Kidney (tissue), 14 donors: ENCODE results near the gene SORCS2. TPM values are rescaled to one million over a fixed set of nuclear protein-coding genes. Genes with fewer than 3 reads are reported as not detected.

Experiments
- DNase-seq, 5 donors: peaks; one replicate each; pipeline ENCODE4 v3.0.0-alpha.2; 2013 to 2020
- FAIRE-seq: peaks from 2 replicates; lab custom pipeline; 2012; peaks lifted over from hg19 to GRCh38; lab: Jason Lieb, UNC
- H3K27ac ChIP-seq, 2 donors: one replicate each; pipeline ENCODE4 v1.7.0; 2013; ENCODE audit warnings: low read depth in 2 of 2, low read length in 2 of 2, inconsistent platforms in 1 of 2
- H3K27me3 ChIP-seq: one replicate; pipeline ENCODE4 v1.7.1; 2013; ENCODE audit warnings: low read length, inconsistent platforms; ENCODE audit not compliant: control insufficient read depth, insufficient read depth
- H3K36me3 ChIP-seq, 3 donors: one replicate each; pipeline versions ENCODE4 v1.7.0 to v1.7.1; 2013; ENCODE audit warnings: low read length in 3 of 3, control low read depth in 1 of 3, inconsistent platforms in 1 of 3; ENCODE audit not compliant: insufficient read depth in 3 of 3, control insufficient read depth in 2 of 3
- H3K4me1 ChIP-seq, 3 donors: one replicate each; pipeline versions ENCODE4 v1.7.0 to v1.7.1; 2013; ENCODE audit warnings: low read length in 3 of 3, inconsistent platforms in 1 of 3, low read depth in 1 of 3; ENCODE audit not compliant: control insufficient read depth in 2 of 3, insufficient read depth in 2 of 3
- H3K4me3 ChIP-seq, 3 donors: one replicate each; pipeline versions ENCODE4 v1.7.0 to v1.8.1; 2013; ENCODE audit warnings: low read length in 3 of 3, control low read depth in 1 of 3, inconsistent platforms in 1 of 3
- H3K9ac ChIP-seq, 3 donors: one replicate each; pipeline versions ENCODE4 v1.7.0 to v1.7.1; 2013; ENCODE audit warnings: low read length in 3 of 3, control low read depth in 1 of 3, inconsistent platforms in 1 of 3
- H3K9me3 ChIP-seq, 3 donors: one replicate each; pipeline versions ENCODE4 v1.7.0 to v1.7.1; 2013; ENCODE audit warnings: low read length in 3 of 3, control low read depth in 1 of 3, inconsistent platforms in 1 of 3; ENCODE audit not compliant: control insufficient read depth in 2 of 3, insufficient read depth in 1 of 3
- CTCF ChIP-seq: IDR thresholded peaks from 3 replicates; pipeline ENCODE4 v1.5.1; 2012; ENCODE audit warnings: mild to moderate bottlenecking, moderate library complexity, borderline replicate concordance; ENCODE audit not compliant: insufficient read depth; ENCODE audit errors: extremely low read depth
- intact Hi-C: fragments of 100-400 bp; cut with DNase I; formaldehyde crosslinking; loops from one replicate; pipeline ENCODE4 v1.11.1; 2022
- polyA plus RNA-seq: library from polyadenylated mRNA; stranded (reverse); fragments of 350-450 nt; fragmentation: Illumina TruSeq; extraction: RNeasy Lipid Tissue Mini Kit (QIAGEN cat#74804); gene quantifications from one replicate; pipeline ENCODE4 v1.2.3, GENCODE V29; 2014; ENCODE audit warnings: low read depth, low replicate concordance; ENCODE audit not compliant: insufficient read depth
- total RNA-seq: library from RNA; stranded (reverse); fragmentation: NEBNext Ultra II Directional; extraction: Animal tissue kit (Norgen Biotek cat#: 25700); gene quantifications from one replicate; pipeline ENCODE4 v1.2.1, GENCODE V29; 2021
- donor health status: control.
- donor health status: control.
- donor health status: control.
- donor health status: control.
- donor health status: control.
- donor health status: DM: yes; HTN: yes; CAD: no.
- donor health status: Normal renal cell carcinoma (clear cell type).

The SORCS2 gene
- total and polyA plus RNA-seq, 2 donors from 2014 or later, result 6.1 to 9.1 TPM

GRCh38 chr4:7463566-7464258, 271.4 kb downstream of the SORCS2 start:
- no peaks in the 10 kb centered on the region for H3K4me1 ChIP-seq
- H3K9ac ChIP-seq, result no peak overlapping the region
- H3K36me3 ChIP-seq, result no peaks in the 10 kb centered on the region
- TF ChIP-seq CTCF, result no peak
- no peaks in the 10 kb centered on the region for H3K27me3 ChIP-seq
- DNase-seq, result no peak
- intact Hi-C loops, result no loop called here
- FAIRE-seq, result no peak
- H3K27ac ChIP-seq, result no peak overlapping the region
- H3K4me3 ChIP-seq, result no peak overlapping the region
- peaks cover 0 to 6% (median 0%) of the 10 kb centered on the region in 3 donors for H3K9me3 ChIP-seq

GRCh38 chr4:7464259-7464655, 271.9 kb downstream of the SORCS2 start:
- Histone ChIP-seq H3K9me3 (peaks cover 0 to 6% (median 0%) of the 10 kb centered on the region in 3 donors), H3K9ac (no peak overlapping the region), H3K27me3 (no peaks in the 10 kb centered on the region), H3K4me1 (no peaks in the 10 kb centered on the region), H3K27ac (no peak overlapping the region), H3K4me3 (no peak overlapping the region), H3K36me3 (no peaks in the 10 kb centered on the region)
- DNase-seq (no peak), FAIRE-seq (no peak)
- no peak for TF ChIP-seq CTCF
- intact Hi-C loops, result no loop called here

GRCh38 chr4:7465017-7465416, 272.7 kb downstream of the SORCS2 start:
- Histone ChIP-seq H3K9ac (no peak overlapping the region), H3K4me1 (no peaks in the 10 kb centered on the region), H3K27ac (no peak overlapping the region), H3K9me3 (peaks cover 0 to 6% (median 0%) of the 10 kb centered on the region in 3 donors), H3K4me3 (no peak overlapping the region), H3K36me3 (no peaks in the 10 kb centered on the region), H3K27me3 (no peaks in the 10 kb centered on the region)
- intact Hi-C loops, result no loop called here
- DNase-seq (no peak), FAIRE-seq (no peak)
- TF ChIP-seq CTCF, result no peak

GRCh38 chr4:7466215-7466614, 273.9 kb downstream of the SORCS2 start:
- intact Hi-C loops, result no loop called here
- FAIRE-seq, result no peak

More at GRCh38 chr4:7466215-7466614, 273.9 kb downstream of the SORCS2 start:
- Histone ChIP-seq H3K27ac (no peak overlapping the region), H3K27me3 (no peaks in the 10 kb centered on the region), H3K9me3 (peaks cover 0 to 6% (median 0%) of the 10 kb centered on the region in 3 donors), H3K4me1 (no peaks in the 10 kb centered on the region), H3K4me3 (no peak overlapping the region), H3K36me3 (no peaks in the 10 kb centered on the region), H3K9ac (no peak overlapping the region)
- TF ChIP-seq CTCF, result no peak
- no peak for DNase-seq
